Measurements from ENCODE around the gene HLA-DOA.

The HLA-DOA gene

DNA sequence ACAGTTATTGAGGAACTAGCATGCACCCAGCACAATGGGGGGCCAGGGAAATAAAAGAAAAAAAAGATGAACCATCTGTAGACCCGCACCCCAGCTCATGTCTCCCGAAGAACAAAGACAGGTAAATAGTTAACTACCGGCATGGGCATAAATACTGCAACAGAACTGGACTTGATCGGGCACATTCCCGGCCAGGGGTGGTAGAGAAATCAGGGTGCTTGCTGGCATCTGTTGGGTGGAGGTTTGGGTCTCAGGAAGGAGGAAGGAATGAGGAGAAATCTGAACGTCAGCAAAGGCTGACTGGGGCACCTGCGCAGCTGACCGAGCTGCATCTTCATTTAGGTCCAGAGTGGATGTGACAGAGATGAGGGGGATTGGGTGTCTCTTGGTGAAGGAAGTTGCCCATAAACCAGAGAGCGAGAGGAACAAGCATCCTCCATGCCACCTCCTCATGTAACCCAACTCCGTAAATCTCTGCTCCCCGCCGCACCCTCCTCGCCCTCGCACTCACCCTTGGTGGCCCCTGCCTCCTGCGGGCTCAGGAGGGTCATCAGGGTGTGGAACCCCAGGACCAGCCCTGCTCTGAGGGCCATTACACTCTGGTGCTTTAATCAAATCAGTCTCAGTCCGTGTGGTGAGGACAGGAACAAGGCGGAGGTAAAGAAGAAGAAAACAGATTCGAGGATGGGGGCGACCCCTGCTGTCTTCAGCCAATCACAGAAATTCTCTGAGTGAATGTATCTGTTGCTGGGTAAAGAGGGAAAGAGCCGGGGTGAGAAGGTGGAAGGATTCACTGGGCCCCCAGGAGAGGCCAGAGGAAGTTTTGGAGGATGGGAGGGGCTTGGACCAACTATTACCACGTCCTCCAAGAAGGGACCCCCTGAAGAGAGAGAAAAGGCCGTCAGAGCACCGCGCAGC lies at the start of gene HLA-DOA:
HLA-DOA (minus strand) TSS at position 648 of the 918 bp plus-strand sequence.
- in situ Hi-C loops (cut with HindIII; ENCODE audit: low sequenced_read_pairs): no loop called here

DNA sequence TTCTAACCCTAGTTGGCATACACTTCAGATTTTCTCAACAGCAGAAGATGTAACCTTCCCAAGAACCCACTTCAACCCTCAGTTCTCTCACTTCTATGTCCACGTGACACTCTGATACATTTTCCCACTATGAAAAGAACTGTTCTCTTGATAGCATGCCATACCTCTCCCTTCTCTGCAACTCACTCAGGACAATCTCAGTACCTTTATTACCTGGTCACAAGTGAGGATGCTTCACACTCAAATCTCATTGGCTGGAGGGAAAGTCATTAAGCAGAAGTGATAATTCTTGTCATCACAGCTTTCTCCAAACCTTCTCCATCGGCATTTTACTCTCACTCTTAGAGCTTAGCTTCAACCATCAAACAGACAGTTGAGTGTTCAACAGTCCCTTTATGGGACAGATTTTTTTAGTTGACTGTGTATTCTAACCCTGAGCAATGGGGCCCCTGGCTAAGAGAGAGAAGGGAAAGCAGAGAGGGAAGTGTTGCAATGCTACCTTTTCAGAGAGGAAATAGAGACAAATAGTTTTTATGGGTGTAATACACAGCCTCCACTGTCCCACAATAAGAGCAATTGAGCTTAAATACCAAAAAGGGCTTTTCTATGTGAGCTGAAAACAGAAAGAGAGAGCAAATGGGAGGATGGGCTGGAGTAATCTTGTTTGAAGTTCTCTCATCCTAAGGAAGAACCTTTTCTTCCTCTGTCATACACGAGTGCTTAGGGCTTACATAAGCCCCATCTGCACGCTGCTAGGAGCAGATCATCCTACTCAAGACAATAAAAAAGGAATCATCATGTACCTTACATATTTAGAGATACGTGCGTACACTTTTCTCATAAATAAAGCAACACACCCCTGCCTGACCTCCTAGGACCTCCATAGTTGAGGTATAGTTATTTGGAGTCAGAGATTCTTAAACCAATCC lies 48.1 kb upstream of the HLA-DOA start:
- in situ Hi-C loops (cut with HindIII; ENCODE audit: low sequenced_read_pairs): no loop called here

DNA sequence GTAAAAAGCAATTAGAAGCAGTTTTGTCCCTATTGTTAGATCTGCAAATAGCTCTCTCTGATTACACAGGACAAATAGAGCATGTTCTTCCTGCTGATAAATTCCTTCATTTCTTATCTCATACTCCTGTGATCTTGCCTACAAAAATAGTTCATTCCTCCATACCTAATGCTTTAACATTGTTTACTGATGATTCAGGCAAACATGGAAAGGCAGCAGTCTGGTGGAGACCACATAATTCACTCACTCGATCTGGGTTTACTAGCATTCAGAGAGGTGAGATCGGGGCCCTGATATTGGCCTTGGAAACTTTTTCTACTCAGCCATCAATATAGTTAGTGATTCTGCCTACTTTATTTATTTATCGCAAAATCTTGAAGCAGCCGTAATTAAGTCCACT lies 43.8 kb upstream of the HLA-DOA start:
- in situ Hi-C loops (cut with HindIII; ENCODE audit: low sequenced_read_pairs): no loop called here

DNA sequence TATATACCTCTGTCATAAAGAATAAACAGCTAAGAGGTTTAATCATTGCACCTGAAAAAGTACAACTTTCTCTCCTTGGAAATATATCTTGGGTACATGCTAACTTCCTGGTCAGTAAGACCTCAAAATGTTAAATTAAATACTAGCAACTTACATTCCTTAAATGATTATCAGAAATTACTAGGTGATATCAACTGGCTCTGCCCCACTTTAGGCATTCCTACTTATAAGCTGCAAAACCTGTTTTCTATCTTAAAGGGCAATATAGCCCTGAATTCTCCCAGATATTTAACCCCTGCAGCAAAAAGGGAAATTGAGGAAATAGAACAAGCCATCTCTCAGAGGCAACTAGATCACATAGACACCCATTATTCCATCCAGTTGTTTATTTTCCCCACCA lies 43.2 kb upstream of the HLA-DOA start:
- in situ Hi-C loops (cut with HindIII; ENCODE audit: low sequenced_read_pairs): no loop called here

DNA sequence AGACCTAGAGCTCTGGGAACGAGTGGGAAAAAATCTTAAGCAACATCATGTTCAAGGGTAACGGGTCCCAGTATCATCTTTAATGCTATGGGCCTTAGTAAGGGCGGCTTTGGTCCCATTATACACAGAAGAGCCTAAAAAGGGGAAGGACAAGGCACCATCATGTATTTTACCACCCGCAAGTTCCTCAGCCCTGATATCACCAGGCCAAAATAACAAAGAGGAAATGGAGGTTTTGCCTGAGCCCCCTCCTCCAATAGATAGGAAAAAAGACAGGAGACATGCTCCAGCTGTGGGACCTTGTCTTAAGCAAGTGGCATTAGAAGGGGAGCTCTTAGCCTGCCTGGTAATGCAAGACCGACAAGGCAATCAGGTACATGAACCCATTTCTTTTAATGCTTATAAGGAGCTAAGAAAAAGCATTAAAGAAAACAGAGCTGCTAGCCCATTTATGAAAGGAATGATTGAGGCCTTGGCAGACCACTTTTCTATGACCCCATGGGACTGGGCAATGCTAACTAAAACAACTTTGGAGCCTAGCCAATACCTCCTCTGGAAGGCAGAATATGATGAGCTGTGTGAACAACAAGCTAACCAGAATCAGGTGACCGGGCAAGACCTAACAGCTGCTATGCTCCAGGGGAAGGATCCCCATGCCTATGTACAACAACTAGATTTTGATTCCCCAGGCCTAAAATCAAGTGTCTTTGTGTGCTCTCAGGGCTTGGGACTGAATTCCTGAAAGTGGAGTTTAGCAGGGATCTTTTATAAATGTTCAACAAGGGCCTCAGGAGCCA lies 40.8 kb upstream of the HLA-DOA start:
- in situ Hi-C loops (cut with HindIII; ENCODE audit: low sequenced_read_pairs): no loop called here

DNA sequence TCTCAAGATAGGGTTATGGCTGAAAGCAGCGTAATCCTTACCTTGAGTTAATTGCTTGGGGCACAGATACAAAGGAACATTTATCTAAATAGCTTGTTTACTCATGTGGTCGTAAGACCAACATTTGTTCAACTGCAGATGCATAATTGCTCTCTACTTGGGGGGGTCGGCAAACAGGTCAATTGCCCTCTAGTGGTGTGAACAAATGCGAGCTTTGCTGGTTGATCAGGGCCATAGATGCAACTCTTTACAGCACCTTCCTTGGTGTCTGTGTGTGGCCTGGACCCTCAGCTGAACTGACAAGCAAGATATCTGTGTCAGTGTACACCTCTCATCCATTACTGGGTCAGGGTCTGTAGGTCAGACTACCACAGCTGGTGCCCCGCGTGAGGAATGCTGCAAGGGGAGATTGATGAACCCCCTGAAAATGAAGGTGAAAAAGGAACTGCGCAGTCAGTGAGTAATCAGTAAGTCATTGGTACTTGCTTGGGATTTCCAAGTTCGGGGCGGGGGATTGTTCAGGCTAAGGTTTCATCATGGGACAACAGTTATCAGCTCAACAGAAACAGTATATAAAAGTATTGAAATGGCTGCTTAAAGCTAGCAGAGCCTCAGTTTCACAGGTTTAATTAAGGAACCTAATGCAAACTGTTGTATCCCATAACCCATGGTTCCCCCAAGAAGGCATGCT lies 40.1 kb upstream of the HLA-DOA start:
- in situ Hi-C loops (cut with HindIII; ENCODE audit: low sequenced_read_pairs): no loop called here

DNA sequence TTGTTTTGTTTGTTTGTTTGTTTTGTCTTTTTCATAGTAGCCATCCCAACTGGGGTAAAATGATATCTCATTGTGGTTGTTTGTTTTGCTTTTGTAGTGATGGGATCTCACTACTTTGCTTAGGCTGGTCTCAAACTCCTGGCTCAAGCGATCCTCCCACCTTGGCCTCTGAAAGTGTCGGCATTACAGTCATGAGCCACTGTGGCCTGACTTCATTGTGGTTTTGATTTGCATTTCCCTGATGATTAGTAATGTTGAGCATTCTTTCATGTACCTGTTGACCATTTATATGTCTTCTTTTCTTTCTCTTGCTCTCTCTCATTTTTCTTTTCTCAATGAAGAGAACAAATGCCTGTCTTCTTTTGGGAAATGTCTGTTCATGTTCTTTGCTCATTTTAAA lies 30.8 kb upstream of the HLA-DOA start:
- in situ Hi-C loops (cut with HindIII; ENCODE audit: low sequenced_read_pairs): no loop called here

DNA sequence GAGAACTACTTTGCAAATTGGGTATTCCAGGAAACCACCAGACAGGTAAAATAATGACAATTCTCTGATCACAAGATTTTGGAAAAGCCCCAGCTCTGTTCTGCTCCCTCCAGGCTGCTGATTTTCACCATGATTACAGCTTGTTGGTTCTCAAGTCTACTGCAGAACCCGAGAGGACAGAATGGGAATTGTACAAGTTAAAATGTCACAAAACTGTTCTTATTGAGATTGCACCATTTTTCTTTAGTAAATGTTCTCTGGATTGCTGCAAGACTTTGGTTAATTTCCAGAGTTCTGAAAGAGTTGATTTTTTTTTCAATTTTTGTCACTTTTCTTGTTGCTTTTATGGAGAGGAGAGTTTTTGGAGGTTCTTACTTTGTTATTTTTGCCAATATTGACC lies 27.1 kb upstream of the HLA-DOA start:
- in situ Hi-C loops (cut with HindIII; ENCODE audit: low sequenced_read_pairs): no loop called here

DNA sequence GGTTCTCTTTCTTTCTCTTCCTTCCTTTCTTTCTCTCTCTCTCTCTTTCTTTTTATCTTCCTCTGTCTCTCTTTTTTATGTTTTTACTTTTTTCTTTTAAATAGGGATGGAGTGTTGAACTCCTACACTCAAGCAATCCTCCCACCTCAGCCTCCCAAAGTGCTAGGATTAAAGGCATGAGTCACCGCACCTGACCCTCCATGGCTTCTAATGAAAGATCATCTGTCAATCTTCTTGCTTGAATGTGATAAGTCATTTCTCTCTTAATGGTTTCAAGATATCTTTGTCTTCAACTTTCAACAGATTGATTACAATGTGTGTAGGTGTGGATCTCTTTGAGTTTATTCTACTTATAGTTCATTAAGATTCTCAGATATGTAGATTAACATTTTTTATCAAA lies 25.2 kb upstream of the HLA-DOA start:
- in situ Hi-C loops (cut with HindIII; ENCODE audit: low sequenced_read_pairs): no loop called here

DNA sequence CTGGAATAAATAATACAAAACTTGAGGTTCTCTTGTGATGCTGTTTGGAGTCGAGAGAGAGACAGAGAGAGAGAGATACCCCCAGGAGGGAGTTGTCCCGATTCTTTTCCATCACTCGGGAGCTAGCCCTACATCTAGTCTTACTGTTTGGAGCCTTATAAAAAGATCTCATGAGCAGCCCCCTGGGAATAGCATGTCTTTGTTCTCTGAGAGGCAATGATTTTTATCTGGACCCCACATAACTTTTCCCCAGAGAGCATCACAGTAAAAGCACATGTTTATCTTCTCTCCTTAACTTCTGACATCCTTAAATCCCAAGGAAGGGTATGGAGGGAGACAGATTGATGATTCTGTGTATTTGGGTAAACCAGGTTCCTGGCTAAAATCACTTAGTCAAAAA lies 20.9 kb upstream of the HLA-DOA start:
- in situ Hi-C loops (cut with HindIII; ENCODE audit: low sequenced_read_pairs): no loop called here

DNA sequence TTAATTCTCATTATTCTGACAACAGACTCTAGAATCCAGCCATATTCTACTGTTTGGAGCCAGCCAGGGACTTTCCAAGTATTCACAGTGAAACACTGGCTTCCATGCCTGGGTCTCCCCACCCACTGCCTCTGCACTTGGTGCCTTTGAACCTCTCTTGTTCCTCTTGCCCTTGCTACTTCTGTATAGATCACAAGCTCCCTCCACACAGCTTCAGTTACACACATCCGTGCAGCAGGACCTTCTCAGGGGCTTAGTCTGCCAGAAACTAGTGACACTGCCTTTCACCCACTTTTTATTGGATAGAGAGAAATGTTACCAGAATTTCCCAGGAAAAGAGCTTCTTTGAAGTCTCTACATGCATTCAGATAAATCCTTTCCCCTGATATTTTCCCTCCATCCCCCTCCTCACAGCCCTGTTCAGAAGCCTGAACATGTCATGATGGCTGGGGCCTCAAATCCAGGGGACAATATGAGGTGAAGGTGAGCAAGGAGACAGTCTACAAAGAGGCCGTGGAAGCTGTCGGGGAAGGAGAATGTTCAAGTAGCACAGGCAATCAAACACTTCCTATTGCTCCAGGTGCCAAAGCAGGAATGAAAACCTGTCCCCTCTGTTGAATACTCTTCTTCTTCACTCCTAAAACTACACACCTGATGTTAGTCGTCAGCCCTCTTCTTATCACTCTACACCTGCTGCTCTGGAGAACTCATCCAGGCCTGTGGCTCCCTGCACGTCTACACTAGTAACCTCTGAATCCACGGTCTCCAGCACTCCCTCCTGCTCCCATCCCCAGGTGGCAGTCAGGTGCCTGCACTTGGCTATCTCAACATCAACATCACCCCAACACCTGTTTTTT lies 20.2 kb upstream of the HLA-DOA start:
- in situ Hi-C loops (cut with HindIII; ENCODE audit: low sequenced_read_pairs): no loop called here

DNA sequence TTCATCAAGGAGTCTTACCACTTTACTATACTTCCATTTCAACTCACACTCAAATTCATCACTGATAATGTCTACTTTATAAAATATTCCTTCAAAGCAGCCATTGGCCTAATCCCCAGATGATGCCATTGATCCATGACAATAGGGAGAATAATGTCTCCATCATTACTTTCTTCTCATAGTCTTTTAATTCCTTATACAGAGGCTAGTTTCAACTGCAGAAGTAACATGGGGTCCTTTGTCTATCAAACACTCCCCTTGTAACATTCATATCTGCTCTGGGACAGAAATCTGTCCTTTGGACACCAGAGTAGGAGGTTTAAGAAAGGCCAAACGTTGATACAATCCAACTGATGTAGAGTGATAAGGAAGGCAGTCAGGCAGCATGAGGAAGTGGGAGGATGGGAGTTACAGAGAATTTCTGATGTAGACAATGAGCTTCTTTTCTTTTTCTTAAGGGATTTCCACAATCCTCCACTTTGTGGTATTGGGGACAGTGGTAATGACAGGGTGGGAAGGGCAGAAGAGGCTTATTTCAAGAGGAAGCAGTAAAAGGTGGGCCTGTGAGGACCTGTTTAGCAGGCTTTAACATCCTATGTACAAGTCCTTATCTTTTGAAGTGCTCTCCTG lies 18.9 kb upstream of the HLA-DOA start:
- in situ Hi-C loops (cut with HindIII; ENCODE audit: low sequenced_read_pairs): no loop called here

DNA sequence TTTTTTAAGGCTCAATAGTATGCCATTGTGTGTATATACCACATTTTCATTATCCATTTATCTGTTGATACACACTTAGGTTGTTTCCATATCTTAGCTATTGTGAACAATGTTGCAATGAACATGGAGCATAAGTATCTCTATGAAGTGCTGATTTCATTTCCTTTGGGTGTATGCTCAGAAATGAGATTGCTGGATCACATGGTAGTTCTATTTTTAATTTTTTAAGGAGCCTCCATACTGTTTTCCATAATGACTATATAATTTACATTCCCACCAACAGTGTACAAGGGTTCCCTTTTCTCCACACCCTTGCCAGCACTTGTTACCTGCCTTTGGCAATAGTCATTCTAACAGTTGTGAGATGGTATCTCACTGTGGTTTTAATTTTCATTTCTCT lies 15.1 kb upstream of the HLA-DOA start:
- in situ Hi-C loops (cut with HindIII; ENCODE audit: low sequenced_read_pairs): no loop called here

DNA sequence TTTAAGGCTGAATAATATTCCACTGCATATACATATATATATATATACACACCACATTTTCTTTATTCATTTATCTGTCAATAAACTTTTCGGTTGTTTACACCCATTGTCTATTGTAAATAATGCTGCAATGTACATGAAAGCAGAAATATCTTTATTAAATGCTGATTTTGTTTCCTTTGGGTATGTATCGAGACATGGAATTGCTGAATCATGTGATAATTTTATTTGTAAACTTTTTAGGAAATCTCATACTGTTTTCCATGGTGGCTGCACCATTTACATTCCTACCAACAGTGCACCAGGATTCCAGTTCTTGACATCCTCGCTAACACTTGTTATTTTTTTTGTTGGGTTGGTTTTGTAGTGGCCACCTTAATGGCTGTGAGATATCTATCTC lies 14.1 kb upstream of the HLA-DOA start:
- in situ Hi-C loops (cut with HindIII; ENCODE audit: low sequenced_read_pairs): no loop called here

DNA sequence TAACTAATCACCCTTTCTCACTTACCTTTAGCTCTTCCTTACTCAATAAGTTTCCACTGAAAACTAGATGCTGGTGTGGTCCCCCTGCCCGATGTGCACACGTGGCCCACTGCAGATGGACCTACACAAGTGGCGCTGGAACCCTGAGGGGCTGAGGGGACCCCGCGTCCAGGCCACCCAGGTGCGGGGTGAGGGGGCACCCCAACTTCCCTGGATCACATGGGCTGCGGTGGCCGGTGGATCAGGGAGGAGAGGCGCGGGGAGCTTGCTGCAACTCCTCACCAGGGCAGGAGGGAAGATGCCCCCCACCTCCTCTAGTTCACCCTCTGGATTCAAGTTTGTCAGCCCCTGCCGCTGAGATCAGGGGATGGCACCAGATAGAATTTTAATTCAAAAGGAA lies 12.5 kb upstream of the HLA-DOA start:
- in situ Hi-C loops (cut with HindIII; ENCODE audit: low sequenced_read_pairs): no loop called here

DNA sequence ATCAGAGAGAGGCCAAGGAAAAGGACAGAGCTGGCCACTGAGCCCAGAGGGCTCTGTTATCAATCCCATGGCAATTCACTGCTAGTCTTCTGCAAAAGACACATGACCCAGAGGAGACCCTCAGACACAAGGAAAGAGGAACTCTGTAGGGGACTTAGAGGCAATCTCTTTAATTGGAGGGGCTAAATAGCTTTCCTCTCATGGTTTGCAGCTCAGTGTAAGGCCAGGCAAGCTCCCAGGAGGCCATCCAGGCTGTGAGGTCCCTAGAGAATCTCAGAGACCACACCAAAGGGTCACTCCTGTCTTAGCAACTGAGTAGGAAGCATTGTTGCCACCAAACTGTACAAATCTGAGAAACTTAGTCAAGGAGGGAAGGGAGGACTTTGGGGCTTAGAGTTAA lies 10.0 kb upstream of the HLA-DOA start:
- in situ Hi-C loops (cut with HindIII; ENCODE audit: low sequenced_read_pairs): no loop called here

DNA sequence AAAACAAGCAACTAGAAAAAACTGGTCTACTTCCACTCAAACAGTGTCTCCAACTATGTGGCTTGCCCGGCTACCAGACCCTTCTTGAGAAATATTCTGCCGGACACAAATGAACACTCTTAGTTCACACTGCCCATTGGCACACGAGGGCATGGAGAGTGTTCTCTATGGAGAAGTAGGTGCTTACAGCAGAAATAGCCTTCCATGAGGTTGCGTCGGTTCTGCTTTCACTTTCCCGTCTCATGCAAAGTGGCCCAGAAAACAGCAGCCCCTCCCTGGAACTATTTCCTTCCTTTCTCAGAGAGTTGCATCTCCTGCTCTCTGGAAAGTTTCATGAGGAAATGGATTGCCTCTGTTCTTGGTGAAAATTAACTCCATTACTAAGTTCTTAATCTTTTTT lies 9.5 kb upstream of the HLA-DOA start:
- in situ Hi-C loops (cut with HindIII; ENCODE audit: low sequenced_read_pairs): no loop called here

DNA sequence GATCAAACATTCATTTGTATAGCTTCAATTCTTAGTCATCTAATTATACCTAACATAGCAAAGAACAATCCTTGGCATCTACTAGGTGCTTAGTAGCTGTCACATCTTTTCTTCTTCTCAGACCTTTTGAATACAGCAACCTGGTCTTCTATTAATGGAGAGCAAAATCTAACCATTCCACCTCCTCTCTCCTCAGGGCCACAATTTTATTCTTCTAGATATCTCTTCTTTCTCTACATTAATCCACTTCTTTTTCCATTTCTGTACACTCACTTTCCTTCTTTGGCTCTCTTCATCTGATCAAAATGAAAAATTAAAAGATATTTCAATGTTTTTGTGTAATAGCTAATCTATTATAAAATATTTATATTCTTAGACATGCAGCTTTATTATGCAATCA lies 9.0 kb upstream of the HLA-DOA start:
- in situ Hi-C loops (cut with HindIII; ENCODE audit: low sequenced_read_pairs): no loop called here

DNA sequence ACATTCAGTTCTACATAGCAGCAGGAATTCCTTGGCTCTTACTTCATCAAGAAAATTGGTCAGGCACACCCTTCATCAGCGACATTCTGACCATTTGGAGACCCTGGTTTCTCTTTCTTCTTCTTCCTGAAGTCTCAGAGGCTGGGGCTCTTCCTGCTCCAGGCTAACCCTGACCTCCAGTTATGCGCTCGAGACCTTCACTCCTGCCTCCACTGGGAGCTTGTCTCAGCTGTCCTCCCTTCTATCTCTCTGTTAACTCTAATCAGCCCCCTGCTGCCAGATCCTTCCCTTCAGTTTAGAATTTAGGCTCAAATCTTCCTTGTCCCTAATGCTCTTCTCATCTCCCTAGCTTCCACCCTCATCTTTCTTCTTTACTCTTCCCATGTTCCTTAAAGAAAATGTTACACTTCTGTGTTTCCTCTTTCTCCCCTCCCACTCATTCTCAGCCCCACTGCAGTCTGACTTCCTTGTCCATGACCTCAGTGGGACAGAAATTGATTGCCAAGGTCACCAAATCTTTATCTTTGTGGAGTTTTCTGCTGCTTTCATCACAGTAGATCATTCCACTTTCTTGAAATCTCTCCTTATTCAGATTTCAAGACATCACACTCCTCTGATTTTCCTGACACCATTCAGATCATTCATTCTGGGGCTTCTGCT lies 8.4 kb upstream of the HLA-DOA start:
- in situ Hi-C loops (cut with HindIII; ENCODE audit: low sequenced_read_pairs): no loop called here

Data from endothelial cell of hepatic sinusoid (primary cell).